Measurements from ENCODE around the gene METAP1.
"Not testable (repeated sequence)": the region's sequence is repeated elsewhere in the genome, so short reads cannot be mapped to it uniquely, and the experiment has no call there.

The METAP1 gene

DNA sequence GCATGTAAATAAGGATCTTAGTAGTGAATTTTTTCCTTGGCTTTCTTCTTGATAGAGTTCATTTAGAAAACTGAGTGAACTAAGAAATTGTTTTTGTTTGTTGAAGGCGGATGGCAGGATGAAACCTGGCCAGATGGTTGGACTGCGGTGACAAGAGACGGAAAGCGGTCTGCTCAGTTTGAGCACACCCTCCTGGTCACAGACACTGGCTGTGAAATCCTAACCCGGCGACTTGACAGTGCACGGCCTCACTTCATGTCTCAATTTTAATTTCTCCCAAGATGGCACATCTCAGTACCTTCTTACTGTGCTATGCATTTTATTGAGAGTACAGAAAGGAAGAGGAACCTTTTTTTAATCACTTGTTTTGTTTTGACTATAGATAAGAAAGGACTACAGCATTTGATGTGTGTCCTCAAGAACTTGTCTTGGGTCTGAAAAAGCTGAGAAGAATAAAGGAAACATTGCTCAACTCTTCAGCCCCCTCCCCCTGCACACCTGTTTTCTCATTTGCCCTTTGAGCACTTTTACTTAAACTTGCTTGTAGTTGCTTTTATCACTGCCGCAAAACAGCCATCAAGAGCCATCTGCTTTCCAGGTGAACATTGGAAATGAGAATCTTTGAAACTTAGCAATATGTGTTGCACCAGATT, 65.7 kb downstream of the METAP1 start:
- peaks cover 29% of the 10 kb centered on the region for H3K36me3 ChIP-seq (ENCODE audit: control insufficient read depth, insufficient read depth, low read length, severe bottlenecking)

DNA sequence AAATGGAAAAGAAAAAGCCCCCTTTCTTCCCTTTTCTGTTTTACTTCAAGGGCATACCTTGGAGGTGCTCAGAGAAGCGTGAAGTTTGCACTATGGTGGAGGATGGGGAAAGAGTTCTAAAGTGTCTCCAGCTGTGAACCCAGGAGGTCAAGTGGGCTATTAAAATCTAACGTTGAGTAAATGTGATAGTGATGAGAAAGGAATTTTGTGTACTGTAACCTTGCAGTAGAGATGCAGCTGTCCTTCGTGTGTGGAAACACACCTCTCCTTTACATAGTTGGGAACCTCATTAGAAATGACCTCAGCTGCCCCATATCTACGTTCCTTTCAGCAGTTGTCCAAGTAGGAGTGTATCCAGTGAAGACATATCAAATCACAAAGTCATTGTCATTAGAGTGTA, 66.6 kb downstream of the METAP1 start:
- Histone ChIP-seq H3K9ac (ENCODE audit: low read length) (no peak overlapping the region), H3K4me3 (ENCODE audit: low read length) (no peak overlapping the region), H3K9me3 (ENCODE audit: control insufficient read depth, low read length) (no peaks in the 10 kb centered on the region), H3K4me1 (ENCODE audit: control insufficient read depth, insufficient read depth, low read length) (peaks cover 25% of the 10 kb centered on the region), H3K36me3 (ENCODE audit: control insufficient read depth, insufficient read depth, low read length, severe bottlenecking) (peaks cover 39% of the 10 kb centered on the region), H3K27me3 (replicated peaks; ENCODE audit: control insufficient read depth, insufficient read depth, low read length) (no peaks in the 10 kb centered on the region)
- no peak for DNase-seq (ENCODE audit: low read depth)

More for the DNA sequence above, 65.7 kb downstream of the METAP1 start:
- Histone ChIP-seq H3K4me3 (ENCODE audit: low read length) (no peak overlapping the region), H3K4me1 (ENCODE audit: control insufficient read depth, insufficient read depth, low read length) (peaks cover 25% of the 10 kb centered on the region), H3K27me3 (replicated peaks; ENCODE audit: control insufficient read depth, insufficient read depth, low read length) (no peaks in the 10 kb centered on the region), H3K9ac (ENCODE audit: low read length) (no peak overlapping the region), H3K9me3 (ENCODE audit: control insufficient read depth, low read length) (no peaks in the 10 kb centered on the region)
- DNase-seq (ENCODE audit: low read depth), result no peak

DNA sequence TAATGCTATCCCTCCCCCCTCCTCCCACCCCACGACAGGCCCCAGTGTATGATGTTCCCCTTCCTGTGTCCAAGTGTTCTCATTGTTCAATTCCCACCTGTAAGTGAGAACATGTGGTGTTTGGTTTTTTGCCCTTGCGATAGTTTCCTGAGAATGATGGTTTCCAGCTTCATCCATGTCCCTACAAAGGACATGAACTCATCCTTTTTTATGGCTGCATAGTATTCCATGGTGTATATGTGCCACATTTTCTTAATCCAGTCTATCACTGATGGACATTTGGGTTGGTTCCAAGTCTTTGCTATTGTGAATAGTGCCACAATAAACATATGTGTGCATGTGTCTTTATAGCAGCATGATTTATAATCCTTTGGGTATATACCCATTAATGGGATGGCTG, 70.0 kb downstream of the METAP1 start:
- not testable (repeated sequence) for H3K4me3 ChIP-seq (ENCODE audit: low read length); H3K9me3 ChIP-seq (ENCODE audit: control insufficient read depth, low read length); H3K27me3 ChIP-seq (replicated peaks; ENCODE audit: control insufficient read depth, insufficient read depth, low read length); DNase-seq (ENCODE audit: low read depth); H3K9ac ChIP-seq (ENCODE audit: low read length)
- H3K36me3 ChIP-seq (ENCODE audit: control insufficient read depth, insufficient read depth, low read length, severe bottlenecking), result peaks cover 43% of the 10 kb centered on the region
- H3K4me1 ChIP-seq (ENCODE audit: control insufficient read depth, insufficient read depth, low read length), result peaks cover 16% of the 10 kb centered on the region

DNA sequence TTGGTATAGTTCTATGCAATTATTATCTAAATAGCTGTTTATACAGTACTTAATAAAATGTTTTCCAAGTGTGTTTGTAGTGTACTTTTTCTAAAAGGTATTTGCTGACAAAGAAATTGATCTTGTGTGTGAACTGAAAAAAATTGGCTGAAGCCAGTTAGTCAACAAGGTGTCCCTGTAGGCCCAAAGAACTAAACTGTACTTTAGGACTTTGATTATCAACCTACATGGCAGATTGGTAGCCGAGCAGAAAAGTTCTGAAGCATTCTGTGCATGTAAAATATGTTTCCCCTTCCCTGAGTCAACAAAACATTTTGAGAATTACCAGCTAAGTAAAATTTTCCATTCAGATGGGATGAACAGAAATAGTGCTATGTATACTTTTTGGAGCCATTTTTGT, 72.1 kb downstream of the METAP1 start:
- H3K27me3 ChIP-seq (replicated peaks; ENCODE audit: control insufficient read depth, insufficient read depth, low read length), result no peaks in the 10 kb centered on the region
- no peak overlapping the region for H3K9ac ChIP-seq (ENCODE audit: low read length)
- H3K36me3 ChIP-seq (ENCODE audit: control insufficient read depth, insufficient read depth, low read length, severe bottlenecking), result peaks cover 56% of the 10 kb centered on the region
- peaks cover 2% of the 10 kb centered on the region for H3K4me1 ChIP-seq (ENCODE audit: control insufficient read depth, insufficient read depth, low read length)
- H3K9me3 ChIP-seq (ENCODE audit: control insufficient read depth, low read length), result no peaks in the 10 kb centered on the region
- no peak overlapping the region for H3K4me3 ChIP-seq (ENCODE audit: low read length)
- no peak for DNase-seq (ENCODE audit: low read depth)

GRCh38 chr4:99071159-99071558, 75.6 kb downstream of the METAP1 start:
- peaks cover 89% of the 10 kb centered on the region for H3K36me3 ChIP-seq (ENCODE audit: control insufficient read depth, insufficient read depth, low read length, severe bottlenecking)

GRCh38 chr4:99074816-99075215, 79.3 kb downstream of the METAP1 start:
- no peak overlapping the region for H3K4me3 ChIP-seq (ENCODE audit: low read length)
- DNase-seq (ENCODE audit: low read depth), result no peak
- peaks cover 20% of the 10 kb centered on the region for H3K4me1 ChIP-seq (ENCODE audit: control insufficient read depth, insufficient read depth, low read length)
- H3K9ac ChIP-seq (ENCODE audit: low read length), result no peak overlapping the region
- H3K27me3 ChIP-seq (replicated peaks; ENCODE audit: control insufficient read depth, insufficient read depth, low read length), result no peaks in the 10 kb centered on the region
- no peaks in the 10 kb centered on the region for H3K9me3 ChIP-seq (ENCODE audit: control insufficient read depth, low read length)
- peaks cover 100% of the 10 kb centered on the region for H3K36me3 ChIP-seq (ENCODE audit: control insufficient read depth, insufficient read depth, low read length, severe bottlenecking)

More at GRCh38 chr4:99071159-99071558, 75.6 kb downstream of the METAP1 start:
- H3K9me3 ChIP-seq (ENCODE audit: control insufficient read depth, low read length), result no peaks in the 10 kb centered on the region
- DNase-seq (ENCODE audit: low read depth), result no peak
- no peak overlapping the region for H3K4me3 ChIP-seq (ENCODE audit: low read length)
- H3K27me3 ChIP-seq (replicated peaks; ENCODE audit: control insufficient read depth, insufficient read depth, low read length), result no peaks in the 10 kb centered on the region
- H3K9ac ChIP-seq (ENCODE audit: low read length), result no peak overlapping the region
- peaks cover 15% of the 10 kb centered on the region for H3K4me1 ChIP-seq (ENCODE audit: control insufficient read depth, insufficient read depth, low read length)

GRCh38 chr4:99076292-99076976, 80.9 kb downstream of the METAP1 start:
- Histone ChIP-seq H3K4me3 (ENCODE audit: low read length) (no peak overlapping the region), H3K9ac (ENCODE audit: low read length) (no peak overlapping the region), H3K9me3 (ENCODE audit: control insufficient read depth, low read length) (no peaks in the 10 kb centered on the region), H3K27me3 (replicated peaks; ENCODE audit: control insufficient read depth, insufficient read depth, low read length) (no peaks in the 10 kb centered on the region), H3K36me3 (ENCODE audit: control insufficient read depth, insufficient read depth, low read length, severe bottlenecking) (peaks cover 100% of the 10 kb centered on the region), H3K4me1 (ENCODE audit: control insufficient read depth, insufficient read depth, low read length) (peaks cover 27% of the 10 kb centered on the region)
- DNase-seq (ENCODE audit: low read depth), result no peak

DNA sequence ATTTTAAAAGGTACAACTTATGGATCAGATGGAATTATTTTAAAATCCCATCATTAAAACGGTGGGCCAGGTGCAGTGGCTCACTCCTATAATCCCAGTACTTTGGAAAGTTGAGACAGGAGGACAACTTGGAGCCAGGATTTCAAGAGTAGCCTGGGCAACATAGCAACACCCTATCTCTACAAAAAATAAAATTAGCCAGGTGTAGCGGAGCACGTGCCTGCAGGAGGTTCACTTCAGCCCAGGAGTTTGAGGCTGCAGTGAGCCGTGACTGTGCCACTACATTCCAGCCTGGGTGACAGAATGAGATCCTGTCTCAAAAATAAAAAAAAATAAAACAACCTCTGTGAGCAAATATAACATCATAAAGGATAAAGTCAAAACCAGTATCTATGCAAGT, 81.7 kb downstream of the METAP1 start:
- no peaks in the 10 kb centered on the region for H3K27me3 ChIP-seq (replicated peaks; ENCODE audit: control insufficient read depth, insufficient read depth, low read length)
- DNase-seq (ENCODE audit: low read depth), result no peak
- H3K9ac ChIP-seq (ENCODE audit: low read length), result no peak overlapping the region
- H3K4me1 ChIP-seq (ENCODE audit: control insufficient read depth, insufficient read depth, low read length), result peaks cover 29% of the 10 kb centered on the region
- peaks cover 100% of the 10 kb centered on the region for H3K36me3 ChIP-seq (ENCODE audit: control insufficient read depth, insufficient read depth, low read length, severe bottlenecking)
- H3K4me3 ChIP-seq (ENCODE audit: low read length), result no peak overlapping the region
- no peaks in the 10 kb centered on the region for H3K9me3 ChIP-seq (ENCODE audit: control insufficient read depth, low read length)

GRCh38 chr4:99078336-99078735, 82.8 kb downstream of the METAP1 start:
- H3K9me3 ChIP-seq (ENCODE audit: control insufficient read depth, low read length), result no peaks in the 10 kb centered on the region
- peaks cover 100% of the 10 kb centered on the region for H3K36me3 ChIP-seq (ENCODE audit: control insufficient read depth, insufficient read depth, low read length, severe bottlenecking)
- no peak overlapping the region for H3K9ac ChIP-seq (ENCODE audit: low read length)
- DNase-seq (ENCODE audit: low read depth), result no peak
- no peak overlapping the region for H3K4me3 ChIP-seq (ENCODE audit: low read length)
- no peaks in the 10 kb centered on the region for H3K27me3 ChIP-seq (replicated peaks; ENCODE audit: control insufficient read depth, insufficient read depth, low read length)
- peaks cover 29% of the 10 kb centered on the region for H3K4me1 ChIP-seq (ENCODE audit: control insufficient read depth, insufficient read depth, low read length)

DNA sequence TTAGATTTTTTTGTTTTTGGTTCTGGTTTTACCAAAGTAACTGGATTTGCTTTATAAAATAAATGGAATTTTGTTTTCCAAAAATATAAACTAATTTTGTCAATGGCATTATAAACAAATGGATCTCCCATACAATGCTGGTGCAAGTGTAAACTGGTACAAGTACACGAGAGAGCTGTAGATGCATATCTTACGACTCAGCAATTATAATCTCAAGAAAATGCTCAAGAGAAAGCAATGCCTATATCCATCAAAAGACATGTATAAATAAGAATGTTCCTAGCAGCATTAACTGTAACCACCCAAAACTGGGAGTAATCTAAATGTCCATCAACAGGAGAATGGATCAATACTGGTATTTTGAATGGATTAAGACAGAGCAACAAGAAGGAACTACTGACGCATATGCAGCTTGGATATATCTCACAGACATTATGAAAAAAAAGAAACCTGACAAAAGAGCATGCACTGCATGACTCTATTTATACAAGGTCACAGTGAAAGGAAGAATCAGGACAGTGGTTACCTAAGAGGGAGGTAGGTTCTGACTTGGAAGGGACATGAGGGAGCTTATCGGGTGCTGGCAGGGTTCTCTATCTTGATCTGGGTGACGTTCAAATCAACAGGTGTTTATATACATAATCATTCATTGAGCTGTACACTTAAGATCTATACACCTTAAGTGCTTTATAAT, 83.6 kb downstream of the METAP1 start:
- peaks cover 100% of the 10 kb centered on the region for H3K36me3 ChIP-seq (ENCODE audit: control insufficient read depth, insufficient read depth, low read length, severe bottlenecking)
- H3K4me1 ChIP-seq (ENCODE audit: control insufficient read depth, insufficient read depth, low read length), result peaks cover 26% of the 10 kb centered on the region
- no peak for DNase-seq (ENCODE audit: low read depth)
- H3K27me3 ChIP-seq (replicated peaks; ENCODE audit: control insufficient read depth, insufficient read depth, low read length), result no peaks in the 10 kb centered on the region
- H3K9me3 ChIP-seq (ENCODE audit: control insufficient read depth, low read length), result no peaks in the 10 kb centered on the region
- no peak overlapping the region for H3K4me3 ChIP-seq (ENCODE audit: low read length)
- H3K9ac ChIP-seq (ENCODE audit: low read length), result no peak overlapping the region

GRCh38 chr4:99079625-99080295, 84.2 kb downstream of the METAP1 start:
- Histone ChIP-seq H3K9ac (ENCODE audit: low read length) (no peak overlapping the region), H3K36me3 (ENCODE audit: control insufficient read depth, insufficient read depth, low read length, severe bottlenecking) (peaks cover 100% of the 10 kb centered on the region), H3K9me3 (ENCODE audit: control insufficient read depth, low read length) (no peaks in the 10 kb centered on the region), H3K4me1 (ENCODE audit: control insufficient read depth, insufficient read depth, low read length) (peaks cover 26% of the 10 kb centered on the region), H3K27me3 (replicated peaks; ENCODE audit: control insufficient read depth, insufficient read depth, low read length) (no peaks in the 10 kb centered on the region), H3K4me3 (ENCODE audit: low read length) (no peak overlapping the region)
- DNase-seq (ENCODE audit: low read depth), result no peak

Data from adipocyte (in vitro differentiated cells).